ENCODE data around the gene CES2. TPM values are rescaled to one million over a fixed set of nuclear protein-coding genes. Genes with fewer than 3 reads are reported as not detected.

Gene CES2
- total and polyA plus RNA-seq, 2 donors (not counting 1 experiment from before 2014, with no cell fraction given): 23.5 to 47.8 TPM

GRCh38 chr16:66933776-66934137 is 1.6 kb upstream of the CES2 start:
- Mint-ChIP-seq H3K27ac (peak overlapping the region; percentile 98), H3K27me3 (no peaks in the 10 kb centered on the region), H3K4me3 (peak overlapping the region; percentile 99), H3K9me3 (ENCODE audit: insufficient read depth) (no peaks in the 10 kb centered on the region), H3K4me1 (peaks cover 54% of the 10 kb centered on the region)
- peak overlapping the region; percentile 89 to 94 (median 92) for H3K4me3 ChIP-seq (ENCODE audit: control extremely low read depth in 1 of 5, extremely low read depth in 1 of 5, insufficient read depth in 1 of 5, low read depth in 2 of 5, low read length in 4 of 5)
- CTCF ChIA-PET: interaction anchor here (1.0 to 1.2 kb wide), 2 partner anchors 11 to 23 kb away, joined by 3 read pairs; no protein-coding TSS in a partner anchor
- peak overlapping the region; percentile 95 for H3K9ac ChIP-seq (ENCODE audit: low read length)
- peaks cover 26% of the 10 kb centered on the region for H3K79me2 ChIP-seq (ENCODE audit: control insufficient read depth, insufficient read depth, low read length)
- POLR2A ChIA-PET: interaction anchor here (0.6 to 0.7 kb wide), 2 partner anchors 40 to 292 kb away, joined by 3 read pairs; no protein-coding TSS in a partner anchor
- 5% methylated on average over 4 of the region's 12 CpGs for WGBS (ENCODE audit: insufficient coverage)
- H3K4me2 ChIP-seq (replicated peaks; ENCODE audit: low read depth, low read length, poor library complexity, severe bottlenecking): peak overlapping the region; percentile 88
- ATAC-seq (ENCODE audit: low read depth) (no peak), DNase-seq (no peak)
- H3K27me3 ChIP-seq (replicated peaks in 1 of 4; ENCODE audit: control extremely low read depth in 1 of 4, control insufficient read depth in 3 of 4, insufficient read depth in 4 of 4, low read length in 3 of 4): no peaks in the 10 kb centered on the region
- peaks cover 0 to 10% of the 10 kb centered on the region in 2 experiments for H3K36me3 ChIP-seq (replicated peaks in 1 of 2; ENCODE audit: control extremely low read depth in 1 of 2, control insufficient read depth in 1 of 2, extremely low read depth in 1 of 2, insufficient read depth in 2 of 2, low read length in 1 of 2)
- TF ChIP-seq EZH2 (IDR thresholded peaks at IDR 0.05; ENCODE audit: borderline replicate concordance, insufficient read depth, low read depth, low read length, poor library complexity, severe bottlenecking): no peak
- TF ChIP-seq, protein P1, sequence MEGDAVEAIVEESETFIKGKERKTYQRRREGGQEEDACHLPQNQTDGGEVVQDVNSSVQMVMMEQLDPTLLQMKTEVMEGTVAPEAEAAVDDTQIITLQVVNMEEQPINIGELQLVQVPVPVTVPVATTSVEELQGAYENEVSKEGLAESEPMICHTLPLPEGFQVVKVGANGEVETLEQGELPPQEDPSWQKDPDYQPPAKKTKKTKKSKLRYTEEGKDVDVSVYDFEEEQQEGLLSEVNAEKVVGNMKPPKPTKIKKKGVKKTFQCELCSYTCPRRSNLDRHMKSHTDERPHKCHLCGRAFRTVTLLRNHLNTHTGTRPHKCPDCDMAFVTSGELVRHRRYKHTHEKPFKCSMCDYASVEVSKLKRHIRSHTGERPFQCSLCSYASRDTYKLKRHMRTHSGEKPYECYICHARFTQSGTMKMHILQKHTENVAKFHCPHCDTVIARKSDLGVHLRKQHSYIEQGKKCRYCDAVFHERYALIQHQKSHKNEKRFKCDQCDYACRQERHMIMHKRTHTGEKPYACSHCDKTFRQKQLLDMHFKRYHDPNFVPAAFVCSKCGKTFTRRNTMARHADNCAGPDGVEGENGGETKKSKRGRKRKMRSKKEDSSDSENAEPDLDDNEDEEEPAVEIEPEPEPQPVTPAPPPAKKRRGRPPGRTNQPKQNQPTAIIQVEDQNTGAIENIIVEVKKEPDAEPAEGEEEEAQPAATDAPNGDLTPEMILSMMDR (IDR thresholded peaks at IDR 0.05): no peak
- no peaks in the 10 kb centered on the region for H3K9me3 ChIP-seq (ENCODE audit: control extremely low read depth in 1 of 3, control insufficient read depth in 2 of 3, insufficient read depth in 1 of 3, low read length in 2 of 3)
- peaks cover 24 to 33% of the 10 kb centered on the region in 2 donors for H3K4me1 ChIP-seq (ENCODE audit: control insufficient read depth in 2 of 2, insufficient read depth in 2 of 2, low read length in 2 of 2)
- intact Hi-C loops (cut with micrococcal nuclease): loop anchor here (1.0 to 5.0 kb wide), 2 partner anchors 14 to 51 kb away; partner anchors contain the start of gene PDP2
- H2AFZ ChIP-seq (ENCODE audit: insufficient read depth, low read depth, low read length, poor library complexity, severe bottlenecking): peak overlapping the region; percentile 96
- H3K27ac ChIP-seq (ENCODE audit: low read length in 2 of 2): peak overlapping the region; percentile 86 to 92
- peaks cover 14% of the 10 kb centered on the region for H4K20me1 ChIP-seq (ENCODE audit: control insufficient read depth, insufficient read depth, low read length, poor library complexity, severe bottlenecking)

- Histone ChIP-seq H3K27ac (ENCODE audit: low read length in 2 of 2) (peak within 1 kb of the TSS; percentile 86 to 92), H3K4me1 (ENCODE audit: control insufficient read depth in 2 of 2, insufficient read depth in 2 of 2, low read length in 2 of 2) (peaks cover 24 to 33% of the 10 kb centered on the region in 2 donors), H3K79me2 (ENCODE audit: control insufficient read depth, insufficient read depth, low read length) (peaks cover 26% of the 10 kb centered on the region), H2AFZ (ENCODE audit: insufficient read depth, low read depth, low read length, poor library complexity, severe bottlenecking) (peak within 1 kb of the TSS; percentile 96), H4K20me1 (ENCODE audit: control insufficient read depth, insufficient read depth, low read length, poor library complexity, severe bottlenecking) (peaks cover 14% of the 10 kb centered on the region), H3K27me3 (replicated peaks in 1 of 4; ENCODE audit: control extremely low read depth in 1 of 4, control insufficient read depth in 3 of 4, insufficient read depth in 4 of 4, low read length in 3 of 4) (no peaks in the 10 kb centered on the region), H3K9ac (ENCODE audit: low read length) (peak within 1 kb of the TSS; percentile 95), H3K36me3 (replicated peaks in 1 of 2; ENCODE audit: control extremely low read depth in 1 of 2, control insufficient read depth in 1 of 2, extremely low read depth in 1 of 2, insufficient read depth in 2 of 2, low read length in 1 of 2) (peaks cover 0 to 15% of the 10 kb centered on the region in 2 experiments), H3K9me3 (ENCODE audit: control extremely low read depth in 1 of 3, control insufficient read depth in 2 of 3, insufficient read depth in 1 of 3, low read length in 2 of 3) (no peaks in the 10 kb centered on the region), H3K4me3 (ENCODE audit: control extremely low read depth in 1 of 5, extremely low read depth in 1 of 5, insufficient read depth in 1 of 5, low read depth in 2 of 5, low read length in 4 of 5) (peak within 1 kb of the TSS; percentile 89 to 94 (median 92)), H3K4me2 (replicated peaks; ENCODE audit: low read depth, low read length, poor library complexity, severe bottlenecking) (peak within 1 kb of the TSS; percentile 88)
- TF ChIP-seq, protein P1 (IDR thresholded peaks at IDR 0.05): no peak
- no peak for TF ChIP-seq EZH2 (IDR thresholded peaks at IDR 0.05; ENCODE audit: borderline replicate concordance, insufficient read depth, low read depth, low read length, poor library complexity, severe bottlenecking)
- ATAC-seq (ENCODE audit: low read depth): peak; percentile 86
- DNase-seq: peak; percentile 94
- ChIA-PET POLR2A (interaction anchor here (0.6 to 0.7 kb wide), 2 partner anchors 40 to 293 kb away, joined by 3 read pairs; no protein-coding TSS in a partner anchor), CTCF (interaction anchor here (1.0 to 1.2 kb wide), 2 partner anchors 11 to 22 kb away, joined by 3 read pairs; no protein-coding TSS in a partner anchor)
- Mint-ChIP-seq H3K27me3 (no peaks in the 10 kb centered on the region), H3K9me3 (ENCODE audit: insufficient read depth) (no peaks in the 10 kb centered on the region), H3K4me1 (peaks cover 54% of the 10 kb centered on the region), H3K4me3 (peak within 1 kb of the TSS; percentile 99), H3K27ac (peak within 1 kb of the TSS; percentile 98)
- intact Hi-C loops (cut with micrococcal nuclease): loop anchor here (1.0 to 5.0 kb wide), 2 partner anchors 13 to 52 kb away; partner anchors contain the start of gene PDP2
- WGBS (ENCODE audit: insufficient coverage): under 1% methylated on average over 76 of the region's 76 CpGs
These were observed 1.0 kb upstream of the CES2 start, which contains the start of gene CIAO2B for GRCh38 chr16:66934138-66934838. Gene CIAO2B (minus strand): TSS chr16:66934402. CDS start chr16:66934364, 38 bp downstream.

All from B cell (primary cell).